HG03280 (cell line): ENCODE measurements around the gene MAP3K7CL.
A peak's percentile ranks its signal among the peaks of the same experiment; 100 is the strongest.

Source experiments
- ATAC-seq: cut with Tn5 transposase; IDR thresholded peaks from one replicate; pipeline ENCODE4 v1.9.1; 2021; ENCODE audit warnings: mild to moderate bottlenecking, moderate library complexity; ENCODE audit not compliant: unreplicated experiment

Gene MAP3K7CL

GRCh38 chr21:29194342-29194741 is 63.9 kb downstream of the MAP3K7CL start:
- ATAC-seq = no peak

DNA sequence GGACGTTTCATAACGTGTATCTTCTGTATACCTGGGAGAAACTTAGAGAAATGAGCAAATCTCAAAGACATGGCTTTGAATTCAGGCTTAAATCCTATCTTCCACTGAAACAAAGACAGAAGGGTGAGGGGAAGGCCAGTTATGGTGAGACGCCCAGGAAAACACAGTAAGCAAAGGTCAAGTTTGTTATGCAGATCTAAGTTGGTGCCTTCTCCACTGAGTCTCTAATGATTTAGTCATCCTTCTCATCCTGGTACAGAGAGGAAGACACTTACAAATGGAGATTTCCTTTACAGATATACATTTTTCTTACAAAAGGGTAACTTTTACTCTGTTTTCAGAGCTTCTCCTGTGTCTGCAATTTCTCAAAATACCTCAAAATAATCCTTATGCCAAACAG is 64.4 kb downstream of the MAP3K7CL start:
- ATAC-seq = no peak

GRCh38 chr21:29195981-29196669 is 65.7 kb downstream of the MAP3K7CL start:
- peak; percentile 87 for ATAC-seq

GRCh38 chr21:29196670-29197191 is 66.3 kb downstream of the MAP3K7CL start:
- ATAC-seq = peak; percentile 25

- no peak for ATAC-seq
Observed at GRCh38 chr21:29201186-29201585, 70.7 kb downstream of the MAP3K7CL start.

- ATAC-seq = no peak
Observed at GRCh38 chr21:29205009-29205408, 74.6 kb downstream of the MAP3K7CL start.

GRCh38 chr21:29205988-29206387 is 75.5 kb downstream of the MAP3K7CL start:
- ATAC-seq = no peak

GRCh38 chr21:29206445-29206844 is 76.0 kb downstream of the MAP3K7CL start:
- no peak for ATAC-seq

DNA sequence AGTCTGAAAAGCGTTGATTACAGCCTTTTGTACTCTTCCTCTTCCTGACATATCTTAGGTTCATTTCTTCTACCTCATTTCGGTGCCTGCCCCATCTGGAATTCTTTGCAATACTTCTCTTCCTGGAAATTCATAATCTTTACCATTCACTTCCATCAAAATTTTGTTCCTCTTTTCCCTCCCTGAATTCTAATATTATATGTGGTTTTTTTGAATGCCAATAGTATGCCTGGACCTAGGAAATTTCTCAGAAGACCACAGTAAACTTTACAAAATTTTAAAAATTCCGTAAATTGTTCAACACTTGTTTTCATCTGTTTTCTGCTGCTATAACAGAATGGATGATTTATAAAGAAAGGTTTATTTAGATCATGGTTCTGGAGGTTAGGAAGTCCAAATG is 76.8 kb downstream of the MAP3K7CL start:
- no peak for ATAC-seq

DNA sequence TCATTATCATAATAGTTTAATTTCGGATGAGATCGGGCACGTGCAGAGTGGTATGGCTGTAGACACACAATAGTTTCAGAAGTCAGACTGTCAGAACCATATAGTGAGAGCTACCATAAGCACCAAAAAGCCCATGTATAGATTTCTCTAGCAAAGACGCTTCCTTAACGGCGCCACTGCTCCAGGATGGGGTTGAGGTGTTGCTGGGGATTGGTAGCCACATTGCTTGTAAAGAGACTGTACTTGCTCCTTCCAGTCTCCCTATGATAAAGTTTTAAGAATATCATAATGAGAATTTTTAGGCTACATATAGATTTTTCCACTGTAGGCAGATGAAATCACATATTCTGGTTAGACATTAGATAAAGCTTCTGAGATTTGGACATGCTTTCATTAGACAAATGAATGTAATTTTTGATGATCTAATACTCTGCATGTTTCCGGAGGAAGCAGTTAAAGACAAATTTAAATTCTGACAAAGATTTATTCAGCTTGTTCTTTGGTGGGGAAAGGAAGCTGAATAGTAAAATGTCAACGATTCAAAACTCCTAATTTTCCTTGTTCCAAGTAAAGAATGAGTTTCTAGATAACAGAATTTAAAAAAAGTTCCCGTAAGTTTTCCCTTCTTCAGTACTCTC is 77.7 kb downstream of the MAP3K7CL start:
- ATAC-seq = no peak

DNA sequence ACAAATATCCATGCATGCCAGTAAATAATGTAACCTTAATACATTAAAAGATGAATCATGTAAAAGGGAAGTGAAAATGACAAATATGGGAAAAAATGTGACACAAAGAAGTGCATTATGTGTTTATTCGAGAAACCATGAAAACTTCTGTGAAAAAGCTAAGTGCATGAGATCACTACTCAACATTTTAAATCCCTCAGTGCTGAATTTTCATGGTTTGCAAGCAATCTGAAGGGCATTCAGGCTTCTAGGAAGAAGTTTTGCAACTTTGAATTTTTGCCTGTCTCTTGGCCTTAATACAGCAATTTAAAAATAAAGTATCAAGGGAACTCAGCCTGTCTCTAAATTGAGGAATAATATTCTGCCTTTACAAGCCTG is 78.2 kb downstream of the MAP3K7CL start:
- no peak for ATAC-seq

GRCh38 chr21:29209696-29210095 is 79.3 kb downstream of the MAP3K7CL start:
- ATAC-seq = no peak

- ATAC-seq = no peak
Observed at GRCh38 chr21:29211205-29211604, 80.8 kb downstream of the MAP3K7CL start.

DNA sequence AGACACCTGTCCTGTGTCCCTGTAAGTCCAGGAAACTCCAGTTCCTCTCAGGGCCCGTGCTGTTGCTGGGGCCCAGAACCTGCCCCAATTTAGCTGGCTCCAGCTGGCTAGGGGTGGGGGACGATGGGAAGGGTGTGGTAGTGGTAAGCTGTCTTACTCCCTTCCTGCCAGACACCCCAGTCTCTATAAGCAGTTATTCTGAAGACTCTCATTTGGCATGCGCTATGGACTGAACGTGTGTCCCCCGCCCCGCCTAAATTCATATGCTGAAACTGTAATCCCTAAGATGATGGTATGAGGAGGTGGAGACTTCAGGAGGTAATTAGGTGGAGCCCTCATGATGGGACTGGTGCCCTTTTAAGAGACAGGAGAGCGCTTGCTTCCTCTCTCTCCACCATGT is 82.0 kb downstream of the MAP3K7CL start:
- no peak for ATAC-seq

DNA sequence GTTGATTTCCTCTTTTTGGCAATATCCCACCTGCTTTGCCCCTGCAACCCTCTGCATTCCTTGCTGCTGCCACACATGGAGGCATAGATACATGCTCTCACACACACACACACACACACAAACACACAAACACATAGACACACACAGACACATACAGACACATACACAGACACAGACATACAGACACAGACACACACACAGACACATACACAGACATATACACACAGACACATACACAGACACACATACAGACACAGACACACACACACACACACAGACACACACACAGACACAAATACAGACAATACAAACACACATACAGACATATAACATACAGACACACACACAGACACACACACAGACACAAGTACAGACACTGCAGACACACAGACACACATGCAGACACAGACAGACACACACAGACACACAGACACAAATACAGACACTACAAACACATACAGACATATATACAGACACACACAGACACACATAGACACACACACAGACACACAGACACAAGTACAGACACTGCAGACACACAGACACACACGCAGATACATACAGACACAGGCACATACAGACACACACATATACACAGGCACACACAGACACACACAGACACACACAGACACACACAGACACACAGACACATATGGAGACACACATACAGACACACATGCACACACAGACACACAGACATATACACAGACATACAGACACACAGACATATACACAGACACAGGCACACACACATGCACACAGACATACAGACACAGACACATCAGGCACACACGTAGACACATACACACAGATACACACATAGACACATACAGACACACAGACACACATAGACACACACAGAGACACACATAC is 83.3 kb downstream of the MAP3K7CL start:
- ATAC-seq = no peak

DNA sequence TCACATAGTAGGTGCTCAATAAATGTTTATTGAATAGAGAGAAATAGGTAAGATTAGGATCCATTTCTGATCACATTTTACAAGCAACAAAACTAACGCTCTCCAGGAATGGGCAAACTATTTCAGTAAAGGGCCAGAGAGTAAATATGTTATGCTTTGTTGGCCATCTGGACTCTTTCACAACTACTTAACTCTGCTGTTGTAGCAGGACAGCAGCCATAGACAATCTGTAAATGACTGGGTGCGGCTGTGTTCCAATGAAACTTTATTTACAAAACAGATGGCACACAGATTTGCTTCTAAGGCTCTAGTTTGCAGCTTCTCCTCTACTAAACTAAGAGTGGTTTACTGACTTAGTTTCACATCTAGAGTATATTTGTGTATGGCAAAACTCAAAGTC is 85.3 kb downstream of the MAP3K7CL start:
- no peak for ATAC-seq

GRCh38 chr21:29217818-29218291 is 87.4 kb downstream of the MAP3K7CL start:
- no peak for ATAC-seq

DNA sequence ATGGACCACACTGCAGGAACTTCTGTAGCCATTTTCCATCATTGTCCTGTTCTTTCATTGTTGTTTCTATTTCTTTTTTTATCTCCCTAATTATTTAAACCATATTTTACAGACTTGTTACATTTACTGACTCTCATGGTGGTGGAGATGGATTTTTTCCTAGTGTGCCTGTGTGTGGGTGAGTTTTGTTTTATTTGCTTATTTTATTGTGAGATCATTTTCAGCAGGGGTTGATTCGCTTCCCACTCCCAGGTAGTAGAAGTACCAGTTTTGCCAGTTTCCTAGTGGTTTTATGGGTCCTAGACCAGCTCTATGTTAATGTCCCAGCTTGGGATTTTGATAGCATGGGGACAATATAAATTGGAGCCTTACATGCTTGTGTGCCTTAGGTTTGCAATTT is 88.3 kb downstream of the MAP3K7CL start:
- ATAC-seq = no peak

GRCh38 chr21:29219165-29219770 is 88.8 kb downstream of the MAP3K7CL start:
- ATAC-seq = no peak

DNA sequence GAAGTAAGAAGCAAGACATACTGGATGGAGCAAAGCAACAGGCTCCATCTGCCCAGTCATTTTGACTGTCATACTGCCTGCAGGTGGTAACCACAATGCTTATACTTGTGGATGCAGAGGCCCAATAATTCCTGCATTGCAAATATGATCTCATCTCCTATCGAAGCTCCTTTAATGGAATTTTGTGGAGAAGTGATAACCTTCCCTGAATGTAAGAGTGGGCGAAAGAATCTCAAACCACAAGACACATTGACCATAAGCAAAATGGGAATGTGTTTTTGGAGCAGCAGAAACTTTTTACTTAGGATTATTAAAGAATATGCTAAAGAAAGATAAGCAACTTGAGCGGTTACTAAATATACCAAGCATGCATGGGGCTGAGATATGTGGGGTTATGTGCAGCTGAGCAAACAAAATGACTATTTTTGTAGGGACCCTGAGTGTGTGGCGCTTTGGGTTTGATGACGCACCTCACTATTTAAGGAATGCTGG is 90.9 kb downstream of the MAP3K7CL start:
- no peak for ATAC-seq

DNA sequence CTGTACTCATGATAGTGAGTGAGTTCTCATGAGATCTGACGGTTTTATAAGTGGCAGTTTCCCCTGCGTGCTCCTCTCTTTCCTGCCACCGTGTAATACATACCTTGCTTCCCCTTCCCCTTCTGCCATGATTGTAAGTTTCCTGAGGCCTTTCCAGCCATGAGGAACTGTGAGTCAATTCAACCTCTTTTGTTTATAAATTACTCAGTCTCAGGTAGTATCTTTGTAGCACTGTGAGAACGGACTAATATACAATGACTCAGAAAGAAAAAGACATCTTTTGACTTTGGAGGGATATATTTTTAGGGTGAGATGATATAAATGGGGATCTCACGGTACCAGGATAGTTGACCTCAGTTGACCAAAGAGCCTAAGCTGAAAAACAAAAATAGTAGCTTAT is 93.6 kb downstream of the MAP3K7CL start:
- no peak for ATAC-seq
